ENCODE measurements around the gene OLFM1.

The OLFM1 gene

GRCh38 chr9:135087489-135087792, at the start of gene OLFM1:
Gene OLFM1 (plus strand): TSS chr9:135087668. CDS start chr9:135087990, 322 bp downstream.
- Histone ChIP-seq H3K36me3 (replicated peaks) (no peaks in the 10 kb centered on the region), H3K4me1 (no peaks in the 10 kb centered on the region), H3K27me3 (ENCODE audit: low read depth) (no peaks in the 10 kb centered on the region), H3K9me3 (no peaks in the 10 kb centered on the region), H3K4me3 (no peak within 1 kb of the TSS)
- in situ Hi-C loops (cut with MboI; ENCODE audit: low sequenced_read_pairs), result loop anchor here (5.0 kb wide), 2 partner anchors 260 to 325 kb away; no protein-coding TSS in a partner anchor
- DNase-seq (ENCODE audit: low spot score in 2 of 2), result peak; percentile 3 to 61

- no peaks in the 10 kb centered on the region for H3K27me3 ChIP-seq (ENCODE audit: low read depth)
- H3K4me3 ChIP-seq, result no peak overlapping the region
- no peaks in the 10 kb centered on the region for H3K4me1 ChIP-seq
- in situ Hi-C loops (cut with MboI; ENCODE audit: low sequenced_read_pairs), result no loop called here
- H3K9me3 ChIP-seq, result no peaks in the 10 kb centered on the region
- H3K36me3 ChIP-seq (replicated peaks), result no peaks in the 10 kb centered on the region
- DNase-seq (ENCODE audit: low spot score in 2 of 2), result no peak
Observed at GRCh38 chr9:135038331-135038730, 49.1 kb upstream of the OLFM1 start.

GRCh38 chr9:135038826-135039225, 48.6 kb upstream of the OLFM1 start:
- in situ Hi-C loops (cut with MboI; ENCODE audit: low sequenced_read_pairs), result no loop called here
- Histone ChIP-seq H3K9me3 (no peaks in the 10 kb centered on the region), H3K27me3 (ENCODE audit: low read depth) (no peaks in the 10 kb centered on the region), H3K36me3 (replicated peaks) (no peaks in the 10 kb centered on the region), H3K4me1 (no peaks in the 10 kb centered on the region), H3K4me3 (no peak overlapping the region)
- DNase-seq (ENCODE audit: low spot score in 2 of 2), result no peak

GRCh38 chr9:135039266-135039870, 48.1 kb upstream of the OLFM1 start:
- no peak for DNase-seq (ENCODE audit: low spot score in 2 of 2)
- Histone ChIP-seq H3K36me3 (replicated peaks) (no peaks in the 10 kb centered on the region), H3K27me3 (ENCODE audit: low read depth) (no peaks in the 10 kb centered on the region), H3K9me3 (no peaks in the 10 kb centered on the region), H3K4me3 (no peak overlapping the region), H3K4me1 (no peaks in the 10 kb centered on the region)
- in situ Hi-C loops (cut with MboI; ENCODE audit: low sequenced_read_pairs), result no loop called here

- H3K4me1 ChIP-seq, result no peaks in the 10 kb centered on the region
Observed at GRCh38 chr9:135039916-135040645, 47.4 kb upstream of the OLFM1 start.

GRCh38 chr9:135040892-135041291, 46.6 kb upstream of the OLFM1 start:
- H3K4me1 ChIP-seq, result no peaks in the 10 kb centered on the region
- H3K9me3 ChIP-seq, result no peaks in the 10 kb centered on the region
- no peaks in the 10 kb centered on the region for H3K36me3 ChIP-seq (replicated peaks)
- no peak for DNase-seq (ENCODE audit: low spot score in 2 of 2)
- in situ Hi-C loops (cut with MboI; ENCODE audit: low sequenced_read_pairs), result no loop called here
- H3K4me3 ChIP-seq, result no peak overlapping the region
- H3K27me3 ChIP-seq (ENCODE audit: low read depth), result no peaks in the 10 kb centered on the region

More at GRCh38 chr9:135039916-135040645, 47.4 kb upstream of the OLFM1 start:
- DNase-seq (ENCODE audit: low spot score in 2 of 2), result no peak
- no peaks in the 10 kb centered on the region for H3K27me3 ChIP-seq (ENCODE audit: low read depth)
- H3K4me3 ChIP-seq, result no peak overlapping the region
- in situ Hi-C loops (cut with MboI; ENCODE audit: low sequenced_read_pairs), result no loop called here
- H3K9me3 ChIP-seq, result no peaks in the 10 kb centered on the region
- no peaks in the 10 kb centered on the region for H3K36me3 ChIP-seq (replicated peaks)

GRCh38 chr9:135043345-135043744, 44.1 kb upstream of the OLFM1 start:
- Histone ChIP-seq H3K36me3 (replicated peaks) (no peaks in the 10 kb centered on the region), H3K9me3 (no peaks in the 10 kb centered on the region), H3K4me3 (no peak overlapping the region), H3K27me3 (ENCODE audit: low read depth) (no peaks in the 10 kb centered on the region), H3K4me1 (no peaks in the 10 kb centered on the region)
- in situ Hi-C loops (cut with MboI; ENCODE audit: low sequenced_read_pairs), result no loop called here
- no peak for DNase-seq (ENCODE audit: low spot score in 2 of 2)

GRCh38 chr9:135045264-135045927, 42.1 kb upstream of the OLFM1 start:
- Histone ChIP-seq H3K27me3 (ENCODE audit: low read depth) (no peaks in the 10 kb centered on the region), H3K9me3 (no peaks in the 10 kb centered on the region), H3K36me3 (replicated peaks) (no peaks in the 10 kb centered on the region), H3K4me3 (no peak overlapping the region), H3K4me1 (no peaks in the 10 kb centered on the region)
- in situ Hi-C loops (cut with MboI; ENCODE audit: low sequenced_read_pairs), result no loop called here
- DNase-seq (ENCODE audit: low spot score in 2 of 2), result no peak

- H3K36me3 ChIP-seq (replicated peaks), result no peaks in the 10 kb centered on the region
- DNase-seq (ENCODE audit: low spot score in 2 of 2), result no peak
- no peaks in the 10 kb centered on the region for H3K27me3 ChIP-seq (ENCODE audit: low read depth)
Observed at GRCh38 chr9:135045928-135046738, 41.3 kb upstream of the OLFM1 start.

GRCh38 chr9:135046739-135047350, 40.6 kb upstream of the OLFM1 start:
- Histone ChIP-seq H3K4me3 (no peak overlapping the region), H3K27me3 (ENCODE audit: low read depth) (no peaks in the 10 kb centered on the region), H3K9me3 (no peaks in the 10 kb centered on the region; the same call in 1 of the 2 replicates), H3K36me3 (replicated peaks) (no peaks in the 10 kb centered on the region), H3K4me1 (no peaks in the 10 kb centered on the region)
- in situ Hi-C loops (cut with MboI; ENCODE audit: low sequenced_read_pairs), result no loop called here
- no peak for DNase-seq (ENCODE audit: low spot score in 2 of 2)

More at GRCh38 chr9:135045928-135046738, 41.3 kb upstream of the OLFM1 start:
- in situ Hi-C loops (cut with MboI; ENCODE audit: low sequenced_read_pairs), result no loop called here
- H3K4me1 ChIP-seq, result no peaks in the 10 kb centered on the region
- H3K4me3 ChIP-seq, result no peak overlapping the region
- no peaks in the 10 kb centered on the region; the same call in 1 of the 2 replicates for H3K9me3 ChIP-seq

GRCh38 chr9:135047521-135047920, 39.9 kb upstream of the OLFM1 start:
- H3K36me3 ChIP-seq (replicated peaks), result no peaks in the 10 kb centered on the region
- in situ Hi-C loops (cut with MboI; ENCODE audit: low sequenced_read_pairs), result no loop called here
- no peak overlapping the region for H3K4me3 ChIP-seq
- H3K4me1 ChIP-seq, result no peaks in the 10 kb centered on the region
- no peaks in the 10 kb centered on the region; the same call in 1 of the 2 replicates for H3K9me3 ChIP-seq
- no peak for DNase-seq (ENCODE audit: low spot score in 2 of 2)
- no peaks in the 10 kb centered on the region for H3K27me3 ChIP-seq (ENCODE audit: low read depth)

- Histone ChIP-seq H3K27me3 (ENCODE audit: low read depth) (no peaks in the 10 kb centered on the region), H3K36me3 (replicated peaks) (no peaks in the 10 kb centered on the region)
- DNase-seq (ENCODE audit: low spot score in 2 of 2), result no peak
Observed at GRCh38 chr9:135048046-135048757, 39.3 kb upstream of the OLFM1 start.

More at GRCh38 chr9:135048046-135048757, 39.3 kb upstream of the OLFM1 start:
- Histone ChIP-seq H3K4me3 (no peak overlapping the region), H3K9me3 (no peaks in the 10 kb centered on the region; the same call in 1 of the 2 replicates), H3K4me1 (no peaks in the 10 kb centered on the region)
- in situ Hi-C loops (cut with MboI; ENCODE audit: low sequenced_read_pairs), result no loop called here

All from HAP-1 (cell line).